Activated CD8-positive, alpha-beta memory T cell treated with anti-CD3 and anti-CD28 coated beads, Interleukin-2, amount 50 U/mL, for 4 hours (primary cell): ENCODE data around the gene FBLN2.

Experiments
- DNase-seq: peaks from one replicate; pipeline ENCODE4 v3.0.0-alpha.2; 2020

Gene FBLN2

DNA sequence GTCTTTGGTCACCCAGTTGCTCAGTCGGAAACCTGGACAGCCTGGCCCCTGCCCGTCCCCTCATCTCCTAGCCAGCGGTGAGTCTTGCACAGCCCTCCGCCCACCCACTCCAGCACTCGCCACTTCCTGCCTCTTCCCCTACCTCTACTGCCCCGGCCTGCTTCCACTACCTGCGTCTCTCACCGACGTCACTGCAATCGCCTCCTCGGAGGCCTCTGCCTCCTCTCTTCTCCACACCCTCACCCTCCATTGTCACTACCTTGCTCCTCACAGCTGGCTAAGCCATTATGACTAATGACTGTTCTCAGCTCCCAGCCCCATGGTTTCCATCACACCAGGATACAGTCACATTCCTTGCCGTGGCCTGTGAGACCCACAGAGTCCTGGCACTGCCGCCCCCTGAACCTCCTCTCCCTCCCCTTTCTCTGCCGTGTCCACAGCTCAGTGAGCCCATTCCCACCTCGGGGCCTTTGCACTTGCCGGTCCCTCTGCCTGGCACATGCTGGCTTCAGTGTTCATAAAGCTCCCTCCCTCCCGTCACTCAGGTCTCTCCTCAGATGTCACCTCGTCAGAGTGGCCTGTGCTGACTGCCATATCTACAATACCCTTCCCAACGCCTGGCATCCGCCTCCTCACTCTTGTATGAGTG, 104.8 kb downstream of the FBLN2 start:
- no peak for DNase-seq

DNA sequence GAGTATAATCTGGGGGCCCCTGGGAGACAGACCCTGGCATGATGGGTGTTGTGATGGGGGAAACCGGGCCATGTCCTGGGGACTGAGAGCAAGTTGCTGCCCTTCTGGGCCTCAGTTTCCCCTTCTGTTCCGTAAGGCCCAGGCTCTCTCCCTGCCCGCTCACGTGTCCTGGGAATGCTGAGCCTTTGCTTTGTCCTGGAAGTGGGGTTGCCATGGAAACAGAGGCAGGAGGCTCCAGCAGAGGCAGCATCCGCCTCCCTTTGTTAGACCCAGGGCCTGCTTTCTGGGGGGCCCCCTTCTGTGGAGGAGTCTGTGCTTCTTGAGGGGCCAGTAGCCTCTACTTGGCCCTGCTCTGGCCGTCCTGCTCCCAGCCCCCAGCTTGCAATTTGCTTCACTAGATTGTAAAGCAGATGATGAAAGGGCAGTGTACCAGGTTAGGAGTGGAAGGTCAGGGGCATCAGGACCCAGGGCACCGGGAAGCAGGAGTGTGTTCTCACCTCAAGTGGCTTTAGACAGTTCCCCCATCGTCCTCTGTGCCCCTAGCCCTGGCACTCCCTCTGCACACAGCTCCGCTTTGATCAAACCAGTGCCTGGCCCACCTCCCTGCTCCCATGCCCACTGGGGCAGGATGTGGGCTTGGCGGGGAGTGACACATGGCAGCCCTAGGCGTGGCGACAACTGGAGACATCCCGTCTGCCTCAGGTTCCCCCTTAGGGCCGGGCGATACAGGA, 105.6 kb downstream of the FBLN2 start:
- peak; percentile 28 for DNase-seq

DNA sequence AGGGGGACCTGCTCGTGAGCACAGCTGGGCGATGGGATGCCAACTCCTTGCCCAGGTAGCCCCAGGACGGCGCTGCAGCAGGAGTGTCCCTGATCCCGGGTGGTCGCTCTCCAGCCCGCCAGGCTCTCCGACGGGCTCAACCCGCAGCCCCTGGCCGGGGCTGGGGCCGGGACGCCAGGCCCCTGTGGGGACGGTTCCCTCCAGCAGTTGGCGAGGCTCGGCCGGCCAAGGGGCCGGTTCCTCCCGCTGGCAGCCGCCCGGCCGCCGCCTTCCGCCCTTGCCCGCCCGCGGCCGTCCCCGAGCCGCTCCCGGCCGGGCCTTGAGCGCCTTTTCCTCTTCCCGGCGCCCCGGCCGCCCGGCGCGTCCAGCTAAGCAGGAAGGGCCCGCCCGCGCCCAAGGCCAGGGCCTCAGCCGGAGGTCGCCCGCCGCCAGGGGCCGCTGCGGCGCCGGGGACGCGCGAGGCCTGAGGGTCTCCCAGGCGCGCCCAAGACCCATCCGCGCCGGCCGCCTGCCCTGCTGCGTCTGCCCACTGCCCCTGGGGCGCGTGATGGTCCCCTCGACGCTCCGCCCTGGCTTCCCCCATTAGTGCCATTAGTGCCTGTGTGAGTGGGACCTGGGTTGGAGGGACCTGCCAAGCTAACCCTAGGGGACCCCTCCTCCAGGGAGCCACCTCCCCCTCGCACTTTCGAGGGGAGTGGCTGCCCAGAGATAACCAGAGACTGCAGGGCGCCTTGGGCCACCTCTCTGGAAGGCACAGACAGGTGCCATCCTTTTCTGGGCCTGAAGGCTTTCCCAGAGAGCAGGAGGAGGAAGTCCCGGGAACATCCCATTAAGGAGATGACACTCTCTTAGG, 106.4 kb downstream of the FBLN2 start:
- DNase-seq: no peak

DNA sequence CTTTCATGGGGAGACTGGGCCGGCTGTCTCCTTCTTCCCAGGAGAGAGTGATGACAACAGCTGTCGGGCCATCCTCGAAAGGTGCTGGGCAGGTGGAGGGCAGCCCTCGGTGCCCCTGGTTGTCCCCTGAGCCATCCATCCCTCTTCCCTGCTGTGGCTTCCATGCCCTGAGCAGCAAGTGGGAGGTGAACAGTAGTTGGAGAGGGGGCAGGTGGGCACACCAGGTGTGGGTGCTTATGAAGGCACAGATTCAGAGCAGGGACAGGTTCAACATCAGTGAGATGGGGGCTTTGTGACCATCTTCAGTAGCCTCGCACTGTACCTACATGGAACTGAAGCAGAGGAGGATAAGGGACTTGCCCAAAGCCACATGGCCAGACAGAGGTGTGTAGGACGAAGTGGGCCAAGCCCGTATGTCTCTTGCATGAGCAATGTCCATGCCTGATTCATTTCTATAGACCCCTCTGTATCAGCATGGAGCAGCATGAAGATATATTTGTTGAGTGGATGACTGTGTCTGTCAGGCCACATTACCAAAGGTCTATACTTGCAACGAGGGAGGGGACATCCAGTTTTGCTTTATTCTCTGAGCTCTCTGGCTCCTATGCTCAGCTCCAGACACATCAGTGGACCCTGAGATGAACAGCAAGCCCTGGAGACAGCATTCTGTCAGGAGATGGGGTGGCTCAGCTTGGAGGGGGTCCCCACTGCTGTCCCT, 107.8 kb downstream of the FBLN2 start:
- DNase-seq: no peak

DNA sequence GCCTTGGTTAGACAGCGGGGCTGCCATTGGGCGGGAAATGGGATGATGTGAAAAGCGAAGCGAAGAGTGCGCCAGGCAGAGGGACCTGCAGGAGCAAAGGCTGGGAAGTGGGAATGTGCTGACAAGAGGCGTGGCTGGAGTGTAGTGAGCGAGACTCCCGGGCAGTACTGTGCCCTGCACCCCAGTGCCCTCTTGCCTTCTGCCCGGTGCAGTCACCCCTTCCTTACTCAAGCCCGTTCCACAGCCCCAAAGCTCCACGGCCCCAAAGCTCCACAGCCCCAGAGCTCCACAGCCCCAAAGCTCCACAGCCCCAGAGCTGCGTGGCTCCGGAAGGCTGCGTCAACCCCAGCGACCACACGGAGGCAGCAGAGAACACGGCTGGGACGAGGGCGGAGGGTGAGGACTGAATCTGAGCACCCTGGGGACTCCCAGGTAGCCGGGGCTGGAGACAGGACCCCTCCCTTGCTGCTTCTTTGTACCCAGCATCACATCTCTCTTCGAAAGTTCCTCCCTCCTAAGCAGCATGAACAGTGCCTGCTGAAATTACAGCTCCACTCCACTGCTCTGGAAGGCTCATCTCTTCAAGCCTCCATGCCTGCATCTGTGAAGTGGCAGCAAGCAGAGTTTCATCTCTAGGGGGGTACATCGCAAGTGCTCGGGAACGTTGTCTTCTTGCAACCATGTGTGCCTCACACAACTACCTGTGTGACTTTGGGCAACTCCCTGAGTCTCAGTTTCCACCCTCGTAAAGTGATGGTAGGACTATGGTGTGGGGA, 108.9 kb downstream of the FBLN2 start:
- DNase-seq: peak; percentile 59

DNA sequence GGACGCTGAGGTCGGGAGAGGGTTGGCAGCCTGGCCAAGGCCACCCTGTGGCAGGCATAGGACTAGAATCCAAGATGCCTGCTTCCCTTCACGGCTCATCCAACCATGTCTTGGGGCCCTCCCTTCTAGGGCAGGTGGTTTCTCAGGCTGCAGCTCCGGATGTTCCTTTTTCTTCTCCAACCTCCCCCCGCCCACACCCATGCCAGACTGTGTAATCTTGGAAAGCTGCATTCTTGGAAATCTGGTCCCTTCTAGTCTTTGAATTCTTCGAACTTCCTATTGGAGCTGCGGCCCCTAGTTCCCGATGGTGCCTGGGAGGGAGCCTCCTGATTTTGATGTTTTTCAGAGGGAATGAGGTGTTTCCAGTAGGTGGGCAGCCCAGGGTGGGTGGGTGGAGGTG, 109.8 kb downstream of the FBLN2 start:
- DNase-seq: no peak

DNA sequence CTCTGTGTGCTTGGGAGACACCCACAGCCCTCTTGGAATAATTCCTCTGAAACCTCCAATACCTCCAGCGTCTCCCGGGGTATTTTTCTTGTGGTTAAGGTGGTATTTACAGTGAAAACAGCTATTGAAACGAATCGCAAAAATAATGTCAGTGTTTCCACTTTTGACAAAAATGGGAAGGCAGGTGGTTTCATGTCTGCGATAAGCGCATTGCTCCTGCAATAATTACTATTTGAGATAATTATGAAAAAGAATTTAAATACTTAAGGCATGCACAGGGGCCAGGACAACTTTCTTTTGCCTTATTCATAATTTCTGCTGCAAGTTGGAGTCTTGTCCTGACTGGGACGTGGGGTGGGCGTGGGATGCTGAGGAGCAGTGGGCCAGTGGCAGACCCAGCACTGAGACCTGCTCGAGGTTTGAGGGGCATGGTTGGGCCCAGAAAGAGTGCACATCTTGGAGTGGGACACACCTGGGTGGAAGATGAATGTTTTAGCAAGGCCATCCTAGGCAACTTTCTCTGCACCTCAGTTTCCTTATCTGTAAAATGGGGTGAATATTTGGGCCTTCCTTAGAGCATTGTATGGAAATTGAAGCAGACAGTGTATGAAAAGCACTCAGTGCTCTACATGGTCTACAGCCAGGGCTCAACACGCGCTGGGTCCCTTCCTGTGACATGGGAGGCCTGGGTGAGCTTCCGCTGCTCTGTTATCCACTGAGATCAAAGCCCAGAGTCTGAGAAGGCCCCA, 110.5 kb downstream of the FBLN2 start:
- DNase-seq: no peak

DNA sequence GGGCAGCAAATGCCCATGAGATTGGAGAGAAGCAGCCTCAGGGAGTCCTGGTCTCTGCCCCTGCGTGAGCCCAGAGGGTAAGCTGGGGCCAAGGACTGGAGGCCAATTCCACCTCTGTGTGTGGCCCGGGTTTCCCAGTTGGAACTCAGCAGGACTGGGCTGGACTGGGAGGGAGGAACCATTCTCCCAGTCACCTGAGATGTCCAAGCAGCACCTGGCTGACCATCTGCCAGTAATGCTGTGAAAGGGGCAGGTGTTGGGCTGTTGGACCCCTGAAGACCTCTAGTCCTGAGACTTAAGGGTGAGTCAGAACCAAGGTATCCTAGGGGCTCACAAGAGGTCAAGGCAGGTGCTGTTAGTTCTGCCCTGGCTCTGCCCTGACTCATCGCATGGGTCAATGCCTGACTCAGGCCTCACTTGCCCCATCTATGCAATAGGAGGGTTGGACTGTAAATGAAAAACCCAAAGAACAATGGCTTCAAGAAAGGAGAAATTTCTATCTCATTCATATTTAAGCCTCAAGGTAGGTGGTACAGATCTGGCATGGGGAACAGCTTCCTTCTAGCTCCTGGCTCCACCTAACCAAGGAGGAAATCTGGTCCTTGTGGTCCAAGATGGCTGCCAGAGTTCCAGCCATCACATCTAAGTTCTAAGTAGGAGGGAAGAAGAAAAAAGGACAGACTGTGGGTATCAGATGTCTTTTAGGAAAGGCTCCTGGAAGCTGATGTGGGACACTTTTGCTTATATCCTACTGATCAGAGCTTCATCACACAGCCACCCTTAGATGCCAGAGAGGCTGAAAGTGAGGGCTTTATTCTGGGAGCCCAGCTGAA, 111.3 kb downstream of the FBLN2 start:
- DNase-seq: no peak

DNA sequence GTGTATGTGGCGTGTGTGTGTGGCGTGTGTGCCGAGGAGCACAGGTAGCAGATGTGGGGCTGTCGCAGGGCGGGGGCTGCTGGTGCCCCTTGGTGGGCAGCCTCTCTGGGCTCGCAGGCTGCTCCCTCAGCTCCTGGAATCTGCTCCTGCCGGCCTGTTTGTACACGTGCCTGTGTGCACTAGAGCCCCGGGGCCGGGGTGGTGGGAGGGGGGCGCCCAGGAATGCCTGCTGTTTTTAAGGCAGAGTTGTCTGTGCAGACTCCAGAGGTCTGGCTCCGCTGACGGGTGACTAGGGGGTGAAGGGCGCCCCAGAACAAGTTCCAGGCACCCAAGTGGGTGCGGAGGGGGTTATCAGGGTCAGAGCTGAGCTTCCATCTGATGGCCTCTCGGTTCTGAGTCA, 112.2 kb downstream of the FBLN2 start:
- no peak for DNase-seq

DNA sequence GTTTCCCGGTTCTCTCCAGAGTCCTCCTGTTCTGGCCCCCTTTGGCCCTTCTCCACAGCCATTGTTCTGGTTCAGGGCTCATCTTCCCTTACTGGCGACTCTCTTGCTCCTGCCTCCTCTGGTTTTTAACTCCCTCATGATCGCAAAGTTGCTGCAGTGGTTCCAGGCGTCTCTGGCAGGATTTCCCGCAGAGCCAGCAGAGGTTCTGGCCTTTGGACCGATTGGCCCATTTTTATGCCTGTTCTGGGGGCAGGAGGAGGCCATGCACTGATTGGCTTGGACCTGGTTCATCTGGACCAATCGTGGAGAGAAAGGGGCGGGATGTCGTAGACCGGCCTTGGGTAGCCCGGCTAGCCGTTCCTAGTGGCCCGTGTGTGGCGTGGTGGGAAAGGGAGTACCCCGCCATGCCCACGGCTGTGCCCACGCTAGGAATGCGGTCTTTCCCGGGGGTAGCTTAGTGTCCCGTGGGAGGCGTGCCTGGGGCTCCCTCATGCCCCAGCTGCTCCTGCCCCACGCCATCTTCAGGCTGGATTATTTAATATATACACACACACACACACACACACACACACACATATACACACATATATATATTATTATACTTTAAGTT, 113.4 kb downstream of the FBLN2 start:
- DNase-seq: no peak

DNA sequence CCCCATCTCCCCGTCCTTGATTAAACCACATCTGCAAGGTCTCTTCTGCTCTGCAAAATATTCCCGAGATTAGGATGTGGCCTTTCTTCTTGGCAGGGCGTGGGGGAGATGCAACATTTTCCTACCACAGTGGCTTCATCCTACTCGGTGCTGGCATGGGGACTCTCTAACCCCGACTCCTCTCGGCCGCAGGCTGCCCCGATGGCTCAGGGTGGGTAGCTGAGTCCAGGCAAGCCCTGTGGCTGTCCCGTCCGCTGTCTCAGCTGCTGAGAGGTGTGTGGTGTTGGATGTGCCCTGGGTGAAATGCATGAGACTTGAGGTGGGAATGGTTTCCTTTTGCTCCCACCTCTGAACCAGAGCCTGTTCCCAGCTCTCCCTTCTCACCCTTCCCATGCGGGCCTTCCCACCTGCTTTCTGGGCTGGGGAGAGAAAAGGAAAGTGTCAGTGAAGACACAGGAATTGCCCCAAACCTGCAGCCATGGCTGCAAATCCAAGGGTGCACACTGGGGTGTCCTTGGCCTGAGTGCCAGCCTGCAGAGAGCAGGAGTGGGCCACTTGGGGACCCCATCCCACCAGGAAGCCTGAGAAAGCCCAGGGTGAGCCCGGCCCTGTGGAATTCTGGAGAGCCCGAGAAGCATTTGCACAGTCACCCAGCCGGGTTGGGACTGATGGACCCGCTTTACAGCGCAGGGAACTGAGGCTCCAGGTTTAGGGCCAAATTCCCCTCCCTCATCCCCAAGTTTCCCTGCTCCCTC, 115.0 kb downstream of the FBLN2 start:
- DNase-seq: no peak

DNA sequence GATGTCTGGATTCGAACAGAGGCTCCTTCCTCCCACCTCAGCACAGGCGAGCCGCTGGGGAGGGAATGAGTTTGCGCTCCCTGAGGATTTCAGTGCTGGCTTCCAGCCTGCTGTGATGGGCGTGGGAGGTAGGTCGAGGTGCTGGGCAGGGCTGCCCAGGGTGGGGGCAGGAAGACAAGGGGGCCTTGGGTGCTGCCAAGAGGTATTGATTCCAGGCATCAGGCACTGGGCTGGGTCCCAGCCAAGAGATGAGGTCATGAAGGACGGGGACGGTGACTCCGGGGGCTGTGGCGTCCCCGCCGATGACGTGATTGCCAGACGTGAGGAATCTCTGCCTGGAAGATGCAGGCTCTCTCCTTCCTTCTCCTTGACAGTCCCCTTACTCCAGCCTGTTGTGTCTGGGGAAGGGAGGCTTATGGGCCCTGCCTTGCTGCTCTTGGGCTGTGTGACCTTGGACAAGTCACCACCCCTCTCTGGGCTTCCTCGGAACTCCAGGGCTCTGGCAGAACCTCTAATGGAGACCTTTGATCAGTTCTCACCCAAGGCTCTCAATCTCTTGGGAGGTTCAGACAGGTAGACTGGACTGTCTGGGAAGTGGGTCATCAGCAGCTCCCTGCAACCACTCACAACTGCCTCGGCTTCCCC, 116.8 kb downstream of the FBLN2 start:
- DNase-seq: no peak

DNA sequence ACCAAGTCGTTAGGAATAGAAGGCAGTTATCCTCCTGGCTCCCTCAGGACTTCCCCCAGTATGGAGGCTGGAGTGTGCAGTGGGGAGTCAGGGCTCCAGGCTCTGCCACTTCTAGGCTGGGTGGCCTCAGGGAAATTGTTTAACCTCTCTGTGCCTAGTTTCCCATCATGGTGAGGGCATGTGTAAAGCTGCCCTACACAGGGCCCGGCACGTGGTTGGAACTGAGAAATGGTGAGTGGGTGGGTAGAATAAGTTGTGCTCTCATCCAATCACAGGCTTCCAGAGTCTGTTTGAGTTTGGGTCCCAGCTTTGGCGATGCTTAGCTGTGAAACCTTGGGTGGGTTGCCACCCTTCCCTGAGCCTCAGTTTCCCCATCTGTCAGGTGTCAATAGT, 117.3 kb downstream of the FBLN2 start:
- no peak for DNase-seq

DNA sequence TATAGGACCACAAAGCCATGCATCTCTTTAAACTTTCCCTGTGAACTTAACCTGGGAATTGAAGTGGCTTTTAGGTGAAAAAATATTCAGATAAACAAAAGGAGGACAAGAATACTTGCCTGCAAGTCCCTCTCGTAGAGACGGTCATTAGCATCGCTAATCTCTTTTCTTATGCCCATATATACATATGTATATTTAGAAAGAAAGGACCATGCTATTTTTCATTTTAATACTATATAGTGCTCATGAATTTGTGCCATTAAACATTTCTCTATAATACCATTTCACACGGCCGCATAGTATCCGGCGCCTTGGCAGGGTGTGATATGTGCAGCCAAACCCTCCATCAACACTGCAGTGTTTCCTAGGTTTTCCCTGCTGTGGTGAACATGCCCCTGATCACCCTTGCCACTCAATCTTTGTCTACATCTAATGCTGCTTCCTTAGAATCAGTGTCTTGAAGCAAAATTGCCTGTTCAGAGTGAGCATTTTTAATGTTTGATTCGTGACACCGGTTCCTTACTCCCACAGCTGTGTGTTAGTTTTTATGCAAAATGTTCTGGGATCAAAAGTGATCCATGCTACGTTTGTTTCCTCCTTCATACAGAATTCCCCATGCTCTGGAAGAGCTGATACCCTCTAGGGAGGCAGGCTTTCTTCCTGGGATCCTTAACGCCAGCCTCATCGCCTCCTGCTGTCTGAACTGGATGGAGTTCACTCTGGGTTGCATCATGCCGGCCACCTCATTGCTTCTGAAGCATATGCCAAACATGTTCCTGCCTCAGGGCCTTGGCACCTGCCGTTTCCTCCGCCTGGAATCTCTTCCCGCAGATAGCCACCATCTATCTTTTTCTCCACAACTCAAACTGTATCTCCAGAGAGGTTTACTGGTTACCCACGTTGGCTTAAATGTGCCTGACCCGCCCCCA, 118.1 kb downstream of the FBLN2 start:
- no peak for DNase-seq

DNA sequence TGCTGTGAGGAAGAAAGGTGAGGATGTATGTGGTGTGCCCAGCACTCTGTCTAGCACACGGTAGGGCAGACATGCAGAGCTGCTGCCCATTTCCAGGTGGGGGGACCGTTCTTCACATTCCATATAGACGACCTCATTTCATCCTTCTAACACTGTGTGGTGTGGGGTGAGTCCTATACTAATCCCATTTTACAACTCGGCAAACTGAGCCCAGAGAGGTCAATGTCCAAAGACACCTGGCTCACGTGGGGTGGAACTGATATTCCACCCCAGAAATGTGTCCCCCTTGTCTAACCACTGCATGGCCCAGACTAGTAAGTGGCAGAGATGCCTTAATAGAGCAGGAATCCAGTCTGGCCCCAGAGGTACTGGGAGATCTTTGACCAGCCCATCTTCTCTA, 119.2 kb downstream of the FBLN2 start:
- no peak for DNase-seq

DNA sequence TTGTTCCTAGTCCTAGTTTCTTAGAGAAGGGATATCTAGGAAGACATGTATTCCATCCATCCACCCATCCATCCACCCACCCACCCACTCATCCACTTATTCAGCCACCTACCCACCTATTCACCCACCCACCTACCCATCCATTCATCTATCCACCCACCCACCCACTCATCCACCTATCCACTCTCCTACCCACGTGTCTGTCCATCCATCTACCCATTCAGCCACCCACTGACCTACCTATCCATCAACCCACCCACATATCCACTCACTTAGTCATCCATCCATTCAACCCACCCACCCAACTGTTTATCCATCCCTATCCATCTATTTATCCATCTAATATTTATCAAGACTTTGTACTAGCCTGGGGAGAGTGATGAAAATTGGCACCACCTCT, 120.5 kb downstream of the FBLN2 start:
- no peak for DNase-seq

DNA sequence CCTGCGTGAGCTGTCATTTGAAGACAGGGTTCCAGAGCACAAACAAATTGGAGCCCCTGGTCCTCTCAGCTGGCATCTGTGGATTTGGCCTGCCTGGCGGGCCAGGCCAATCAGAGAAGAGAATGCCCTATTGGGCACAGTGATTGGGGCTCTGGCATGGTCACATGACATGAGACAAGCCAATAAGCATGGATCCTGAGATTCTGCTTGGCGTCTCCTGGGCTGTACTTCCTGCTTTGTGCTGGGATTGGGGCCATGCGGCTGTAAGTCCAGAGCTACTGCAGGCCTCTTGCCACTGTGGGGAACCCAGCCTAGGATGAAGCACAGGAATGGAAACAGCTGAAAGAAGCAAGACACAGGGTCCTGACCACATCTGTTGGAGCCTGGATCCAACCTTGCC, 121.4 kb downstream of the FBLN2 start:
- DNase-seq: no peak
